ENCODE data around the gene ZNRF4.

Gene ZNRF4

GRCh38 chr19:5445071-5445470 is 10.1 kb upstream of the ZNRF4 start:
- Histone ChIP-seq H3K27ac (ENCODE audit: low read length) (no peak overlapping the region), H3K4me1 (ENCODE audit: low read length) (no peaks in the 10 kb centered on the region), H3K36me3 (replicated peaks; ENCODE audit: insufficient read depth, low read length) (no peaks in the 10 kb centered on the region), H3K27me3 (replicated peaks; ENCODE audit: insufficient read depth, low read length) (peaks cover 65% of the 10 kb centered on the region), H3K4me2 (ENCODE audit: low read depth, low read length) (no peak overlapping the region), H2AFZ (ENCODE audit: low read length) (no peak overlapping the region), H3K9me2 (replicated peaks; ENCODE audit: insufficient read depth, low read length) (no peaks in the 10 kb centered on the region), H3K79me2 (ENCODE audit: low read length) (no peaks in the 10 kb centered on the region), H4K20me1 (ENCODE audit: insufficient read depth, low read length) (no peaks in the 10 kb centered on the region), H3K9ac (ENCODE audit: low read length) (no peak overlapping the region), H3F3A (ENCODE audit: insufficient read depth, low read length) (no peaks in the 10 kb centered on the region), H3K4me3 (ENCODE audit: low read length) (no peak overlapping the region), H3K9me3 (replicated peaks; ENCODE audit: insufficient read depth, low read length) (no peaks in the 10 kb centered on the region)
- DNase-seq = no peak
- TF ChIP-seq EZH2phosphoT487 (IDR thresholded peaks at IDR 0.05; ENCODE audit: low read length) = no peak
- no peak for TF ChIP-seq EZH2 (optimal IDR thresholded peaks at IDR 0.05; ENCODE audit: low read depth, low read length)
- no peak for TF ChIP-seq CTCF (IDR thresholded peaks at IDR 0.05; ENCODE audit: low read length)

DNA sequence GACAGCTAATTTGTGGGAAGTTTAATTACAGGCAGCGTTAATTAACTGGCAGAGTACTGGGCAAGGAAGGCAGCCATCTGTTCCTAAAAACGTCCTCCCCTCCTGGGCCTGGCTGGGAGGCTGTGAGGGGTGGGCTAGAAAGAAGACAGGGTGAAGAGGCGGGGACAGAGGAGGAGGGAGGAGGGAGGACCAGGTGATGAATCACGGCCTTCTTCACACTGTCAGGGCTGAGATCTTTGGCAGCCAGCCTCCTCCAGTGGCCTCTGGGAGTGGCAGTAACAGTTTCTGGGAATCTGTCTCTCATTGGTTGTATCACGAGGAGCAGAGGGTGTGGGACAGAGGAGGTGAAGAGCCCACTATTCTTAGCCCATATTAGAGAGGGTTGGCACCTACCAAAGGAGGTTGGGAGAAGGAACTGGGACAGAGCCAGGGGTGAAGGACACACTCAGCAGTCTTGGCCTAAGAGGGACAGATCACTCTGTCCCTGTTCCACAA is 9.6 kb upstream of the ZNRF4 start:
- no peak overlapping the region for H2AFZ ChIP-seq (ENCODE audit: low read length)
- peaks cover 65% of the 10 kb centered on the region for H3K27me3 ChIP-seq (replicated peaks; ENCODE audit: insufficient read depth, low read length)
- H3K4me2 ChIP-seq (ENCODE audit: low read depth, low read length) = no peak overlapping the region
- H3F3A ChIP-seq (ENCODE audit: insufficient read depth, low read length) = no peaks in the 10 kb centered on the region
- H3K9ac ChIP-seq (ENCODE audit: low read length) = no peak overlapping the region
- no peaks in the 10 kb centered on the region for H3K9me3 ChIP-seq (replicated peaks; ENCODE audit: insufficient read depth, low read length)
- H3K79me2 ChIP-seq (ENCODE audit: low read length) = no peaks in the 10 kb centered on the region
- no peaks in the 10 kb centered on the region for H3K9me2 ChIP-seq (replicated peaks; ENCODE audit: insufficient read depth, low read length)
- no peak overlapping the region for H3K4me3 ChIP-seq (ENCODE audit: low read length)
- no peaks in the 10 kb centered on the region for H3K4me1 ChIP-seq (ENCODE audit: low read length)
- no peaks in the 10 kb centered on the region for H4K20me1 ChIP-seq (ENCODE audit: insufficient read depth, low read length)
- H3K27ac ChIP-seq (ENCODE audit: low read length) = no peak overlapping the region
- no peak for DNase-seq
- no peak for TF ChIP-seq EZH2 (optimal IDR thresholded peaks at IDR 0.05; ENCODE audit: low read depth, low read length)
- TF ChIP-seq CTCF (IDR thresholded peaks at IDR 0.05; ENCODE audit: low read length) = no peak
- no peak for TF ChIP-seq EZH2phosphoT487 (IDR thresholded peaks at IDR 0.05; ENCODE audit: low read length)
- no peaks in the 10 kb centered on the region for H3K36me3 ChIP-seq (replicated peaks; ENCODE audit: insufficient read depth, low read length)

- Histone ChIP-seq H3K9me3 (replicated peaks; ENCODE audit: insufficient read depth, low read length) (no peaks in the 10 kb centered on the region), H3F3A (ENCODE audit: insufficient read depth, low read length) (no peaks in the 10 kb centered on the region), H3K79me2 (ENCODE audit: low read length) (no peaks in the 10 kb centered on the region), H3K27ac (ENCODE audit: low read length) (no peak overlapping the region), H3K9me2 (replicated peaks; ENCODE audit: insufficient read depth, low read length) (no peaks in the 10 kb centered on the region), H2AFZ (ENCODE audit: low read length) (no peak overlapping the region), H3K27me3 (replicated peaks; ENCODE audit: insufficient read depth, low read length) (peaks cover 72% of the 10 kb centered on the region), H3K4me2 (ENCODE audit: low read depth, low read length) (no peak overlapping the region), H3K4me1 (ENCODE audit: low read length) (no peaks in the 10 kb centered on the region), H4K20me1 (ENCODE audit: insufficient read depth, low read length) (no peaks in the 10 kb centered on the region), H3K9ac (ENCODE audit: low read length) (no peak overlapping the region), H3K4me3 (ENCODE audit: low read length) (no peak overlapping the region), H3K36me3 (replicated peaks; ENCODE audit: insufficient read depth, low read length) (no peaks in the 10 kb centered on the region)
- TF ChIP-seq CTCF (IDR thresholded peaks at IDR 0.05; ENCODE audit: low read length) (no peak), EZH2phosphoT487 (IDR thresholded peaks at IDR 0.05; ENCODE audit: low read length) (no peak), EZH2 (optimal IDR thresholded peaks at IDR 0.05; ENCODE audit: low read depth, low read length) (no peak)
- no peak for DNase-seq
Observed at GRCh38 chr19:5447700-5448311, 7.4 kb upstream of the ZNRF4 start.

All from MM.1S (cell line).